Keratinocyte (primary cell): Measurements from ENCODE around the gene ENOSF1. TPM values are rescaled to one million over a fixed set of nuclear protein-coding genes. Genes with fewer than 3 reads are reported as not detected.

Experiments used
- DNase-seq: peaks from one replicate; pipeline ENCODE4 v3.0.0-alpha.2; 2011; ENCODE audit warnings: low read depth, missing footprints, low spot score
- FAIRE-seq: peaks from 2 replicates; lab custom pipeline; 2011; peaks lifted over from hg19 to GRCh38; lab: Jason Lieb, UNC
- H2AFZ ChIP-seq: 2 replicates; pipeline ENCODE4 v1.6.0; 2012; ENCODE audit warnings: low read length, control low read depth, inconsistent platforms; ENCODE audit not compliant: control insufficient read depth
- H3K27ac ChIP-seq: 2 replicates; pipeline ENCODE4 v1.5.1; 2011; ENCODE audit warnings: low read length; ENCODE audit not compliant: control insufficient read depth, insufficient read depth
- H3K27me3 ChIP-seq: 3 replicates; pipeline ENCODE4 v1.6.0; 2011; ENCODE audit warnings: low read length; ENCODE audit not compliant: control insufficient read depth, insufficient read depth; ENCODE audit errors: extremely low read depth
- H3K36me3 ChIP-seq, 2 experiments: 2 replicates in 1 of 2; 3 replicates in 1 of 2; pipeline ENCODE4 v1.5.1; 2011; ENCODE audit warnings: low read length in 2 of 2, mild to moderate bottlenecking in 1 of 2; ENCODE audit not compliant: control insufficient read depth in 2 of 2, insufficient read depth in 2 of 2; ENCODE audit errors: extremely low read depth in 1 of 2
- H3K4me1 ChIP-seq: 3 replicates; pipeline ENCODE4 v1.5.1; 2011; ENCODE audit warnings: low read length; ENCODE audit not compliant: control insufficient read depth, insufficient read depth; ENCODE audit errors: extremely low read depth
- H3K4me2 ChIP-seq: 3 replicates; pipeline ENCODE4 v1.6.0; 2011; ENCODE audit warnings: low read depth, low read length; ENCODE audit not compliant: control insufficient read depth, insufficient read depth; ENCODE audit errors: extremely low read depth
- H3K4me3 ChIP-seq, 3 experiments: fragments of 200-600 bp in 1 of 3; sonication (generic) in 1 of 3; 2 replicates in 2 of 3; 3 replicates in 1 of 3; pipeline ENCODE4 v1.5.1; 2011 to 2016; ENCODE audit warnings: low read length in 3 of 3, mild to moderate bottlenecking in 3 of 3, control low read depth in 2 of 3, inconsistent platforms in 1 of 3, low read depth in 1 of 3, mixed read lengths in 1 of 3, mixed run types in 1 of 3, moderate library complexity in 1 of 3; ENCODE audit not compliant: control insufficient read depth in 2 of 3, insufficient read depth in 2 of 3; ENCODE audit errors: extremely low read depth in 1 of 3
- H3K79me2 ChIP-seq: 2 replicates; pipeline ENCODE4 v1.6.0; 2012; ENCODE audit warnings: low read length; ENCODE audit not compliant: control insufficient read depth, insufficient read depth
- H3K9ac ChIP-seq: 3 replicates; pipeline ENCODE4 v1.6.0; 2011; ENCODE audit warnings: low read length; ENCODE audit not compliant: control insufficient read depth, insufficient read depth; ENCODE audit errors: extremely low read depth
- H3K9me1 ChIP-seq: 3 replicates; pipeline ENCODE4 v1.6.0; 2011; ENCODE audit warnings: low read length; ENCODE audit not compliant: control insufficient read depth, insufficient read depth; ENCODE audit errors: extremely low read depth
- H3K9me3 ChIP-seq: 2 replicates; pipeline ENCODE4 v1.5.1; 2012; ENCODE audit warnings: low read depth, low read length; ENCODE audit not compliant: control insufficient read depth
- H4K20me1 ChIP-seq: 3 replicates; pipeline ENCODE4 v1.6.0; 2011; ENCODE audit warnings: low read length; ENCODE audit not compliant: control insufficient read depth, insufficient read depth; ENCODE audit errors: extremely low read depth
- CTCF ChIP-seq, 3 experiments: IDR thresholded peaks in 1 of 3; conservative IDR thresholded peaks in 1 of 3; optimal IDR thresholded peaks in 1 of 3; 2 replicates in 2 of 3; 3 replicates in 1 of 3; pipeline versions ENCODE3 to v1.5.1; 2011; ENCODE audit warnings: low read length in 3 of 3, mild to moderate bottlenecking in 3 of 3, moderate library complexity in 2 of 3, control low read depth in 1 of 3, inconsistent platforms in 1 of 3; ENCODE audit not compliant: insufficient read depth in 2 of 3; ENCODE audit errors: extremely low read depth in 1 of 3
- EZH2 ChIP-seq: IDR thresholded peaks from one replicate; pipeline ENCODE4 v1.6.1; 2012; ENCODE audit warnings: inconsistent platforms, mild to moderate bottlenecking, low read length, moderate library complexity
- dilution Hi-C: fragments of 300-500 bp; cut with MboI; formaldehyde crosslinking; loops from one replicate; pipeline ENCODE4 v1.7.0; 2020; ENCODE audit warnings: low sequenced_read_pairs; ENCODE audit not compliant: extremely low pct_ligation_motif_present
- polyA plus RNA-seq, 5 experiments: library from polyadenylated mRNA; depleted of rRNA in 3 of 5; stranded (reverse) in 3 of 5; stranded (forward) in 1 of 5; unstranded in 1 of 5; fragments of >200 nt; gene quantifications; 1 replicate in 1 of 5; 2 replicates in 3 of 5; 3 replicates in 1 of 5; pipeline versions ENCODE4 v1.2.1 to v1.2.3, GENCODE V29; 2011 to 2012; ENCODE audit warnings: missing spikeins in 2 of 5, low read depth in 1 of 5, low replicate concordance in 1 of 5

The ENOSF1 gene
- polyA plus RNA-seq, 1 donor (not counting 4 experiments of a cell fraction or from before 2014, with no cell fraction given): 27.6 TPM

DNA sequence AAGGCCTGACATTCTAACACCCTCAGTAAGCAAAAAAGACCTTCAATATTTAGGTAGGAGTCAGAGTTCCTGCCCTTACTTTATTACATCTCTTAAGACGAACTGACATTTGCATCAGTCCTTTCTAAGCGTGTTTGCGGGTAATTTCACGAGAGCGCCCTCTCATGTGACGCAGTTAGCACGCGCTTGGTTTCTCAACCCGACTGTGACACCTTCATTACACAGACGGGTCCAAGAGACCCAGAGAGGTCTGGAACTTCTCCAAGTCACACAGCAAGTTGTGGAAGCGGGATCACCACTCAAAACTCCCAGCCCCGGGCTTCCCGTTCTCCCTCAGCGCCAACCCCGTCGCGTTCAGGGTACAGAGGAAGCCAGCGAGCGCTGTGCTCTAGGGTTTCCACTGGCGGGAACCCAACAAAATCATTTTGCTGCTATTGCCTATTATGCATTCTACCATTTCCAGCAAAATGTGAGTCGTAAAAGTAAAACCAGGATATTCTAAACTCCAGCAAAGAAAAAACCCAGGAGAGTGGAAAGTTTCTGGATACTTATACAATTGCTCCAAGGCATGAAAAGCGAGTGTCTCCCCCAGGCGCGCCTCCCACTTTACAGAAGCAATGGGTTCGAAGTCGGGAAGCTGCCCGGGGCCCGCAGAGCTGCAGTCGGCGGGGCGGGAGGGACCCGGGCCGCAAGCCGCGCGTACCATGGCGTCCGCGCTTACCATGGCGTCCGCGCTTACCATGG lies 601 bp downstream of the ENOSF1 start:
- Histone ChIP-seq H3K9me3 (no peaks in the 10 kb centered on the region), H3K4me1 (peaks cover 17% of the 10 kb centered on the region), H4K20me1 (no peaks in the 10 kb centered on the region), H3K36me3 (peaks cover 3 to 9% of the 10 kb centered on the region in 2 experiments), H3K27me3 (no peaks in the 10 kb centered on the region), H2AFZ (peak overlapping the region; percentile 24), H3K9ac (peak overlapping the region; percentile 96), H3K4me3 (peak overlapping the region; percentile 65 to 86 (median 85)), H3K9me1 (no peaks in the 10 kb centered on the region), H3K79me2 (peaks cover 35% of the 10 kb centered on the region), H3K4me2 (peak overlapping the region; percentile 90), H3K27ac (peak overlapping the region; percentile 88)
- DNase-seq: no peak
- dilution Hi-C loops: no loop called here
- peak; percentile 41 for FAIRE-seq
- peak in 1 of 3 experiments; percentile 67 for TF ChIP-seq CTCF (optimal IDR thresholded peaks at IDR 0.05 in 1 of 3, IDR thresholded peaks at IDR 0.05 in 1 of 3, conservative IDR thresholded peaks at IDR 0.05 in 1 of 3; ENCODE audit: extremely low read depth in 1 of 3, insufficient read depth in 2 of 3, low read length in 3 of 3)
- no peak for TF ChIP-seq EZH2

GRCh38 chr18:711310-711656 lies 1.1 kb downstream of the ENOSF1 start:
- FAIRE-seq (no peak), DNase-seq (no peak)
- H3K36me3 ChIP-seq: peaks cover 3 to 9% of the 10 kb centered on the region in 2 experiments
- H3K4me2 ChIP-seq: peak overlapping the region; percentile 90
- no peaks in the 10 kb centered on the region for H3K27me3 ChIP-seq
- H3K9me3 ChIP-seq: no peaks in the 10 kb centered on the region
- no peaks in the 10 kb centered on the region for H4K20me1 ChIP-seq
- dilution Hi-C loops: no loop called here
- H3K9ac ChIP-seq: peak overlapping the region; percentile 96
- TF ChIP-seq CTCF (optimal IDR thresholded peaks at IDR 0.05 in 1 of 3, IDR thresholded peaks at IDR 0.05 in 1 of 3, conservative IDR thresholded peaks at IDR 0.05 in 1 of 3; ENCODE audit: extremely low read depth in 1 of 3, insufficient read depth in 2 of 3, low read length in 3 of 3): no peak
- no peak for TF ChIP-seq EZH2
- peak overlapping the region; percentile 24 for H2AFZ ChIP-seq
- peak overlapping the region; percentile 65 to 86 (median 85) for H3K4me3 ChIP-seq
- H3K4me1 ChIP-seq: peaks cover 17% of the 10 kb centered on the region
- peak overlapping the region; percentile 88 for H3K27ac ChIP-seq
- no peaks in the 10 kb centered on the region for H3K9me1 ChIP-seq
- H3K79me2 ChIP-seq: peaks cover 37% of the 10 kb centered on the region
